Measurements from ENCODE around the gene GTF2H4. TPM values are rescaled to one million over a fixed set of nuclear protein-coding genes. Genes with fewer than 3 reads are reported as not detected.
"Not testable (repeated sequence)": the region's sequence is repeated elsewhere in the genome, so short reads cannot be mapped to it uniquely, and the experiment has no call there.

Gene GTF2H4
- total RNA-seq, 1 donor from 2014 or later = 65.3 TPM

GRCh38 chr6:30926644-30927043, 18.6 kb downstream of the GTF2H4 start:
- H3K4me3 Mint-ChIP-seq = no peak overlapping the region
- H3K9me3 Mint-ChIP-seq = peaks cover 4% of the 10 kb centered on the region
- no peaks in the 10 kb centered on the region for H3K27me3 Mint-ChIP-seq (ENCODE audit: insufficient read depth)
- DNase-seq (ENCODE audit: low spot score) = no peak
- peaks cover 33% of the 10 kb centered on the region for H3K36me3 Mint-ChIP-seq (ENCODE audit: low read depth)
- no peak overlapping the region for H3K27ac Mint-ChIP-seq
- intact Hi-C loops (cut with micrococcal nuclease) = no loop called here
- H3K4me1 Mint-ChIP-seq (ENCODE audit: low read depth) = no peaks in the 10 kb centered on the region

- H3K36me3 Mint-ChIP-seq (ENCODE audit: low read depth) = peaks cover 32% of the 10 kb centered on the region
- DNase-seq (ENCODE audit: low spot score); H3K9me3 Mint-ChIP-seq; intact Hi-C loops (cut with micrococcal nuclease); H3K4me3 Mint-ChIP-seq; H3K4me1 Mint-ChIP-seq (ENCODE audit: low read depth); H3K27me3 Mint-ChIP-seq (ENCODE audit: insufficient read depth); H3K27ac Mint-ChIP-seq: not testable (repeated sequence)
Observed at GRCh38 chr6:30927080-30927479, 19.1 kb downstream of the GTF2H4 start.

GRCh38 chr6:30928677-30929076, 20.7 kb downstream of the GTF2H4 start:
- DNase-seq (ENCODE audit: low spot score) = no peak
- Mint-ChIP-seq H3K4me1 (ENCODE audit: low read depth) (no peaks in the 10 kb centered on the region), H3K27me3 (ENCODE audit: insufficient read depth) (no peaks in the 10 kb centered on the region), H3K4me3 (no peak overlapping the region), H3K36me3 (ENCODE audit: low read depth) (peaks cover 20% of the 10 kb centered on the region), H3K27ac (no peak overlapping the region), H3K9me3 (peaks cover 4% of the 10 kb centered on the region)
- intact Hi-C loops (cut with micrococcal nuclease) = no loop called here

- no peak overlapping the region for H3K4me3 Mint-ChIP-seq
- DNase-seq (ENCODE audit: low spot score) = no peak
- H3K27ac Mint-ChIP-seq = no peak overlapping the region
- intact Hi-C loops (cut with micrococcal nuclease) = no loop called here
- no peaks in the 10 kb centered on the region for H3K4me1 Mint-ChIP-seq (ENCODE audit: low read depth)
- H3K36me3 Mint-ChIP-seq (ENCODE audit: low read depth) = peaks cover 17% of the 10 kb centered on the region
- no peaks in the 10 kb centered on the region for H3K27me3 Mint-ChIP-seq (ENCODE audit: insufficient read depth)
- peaks cover 4% of the 10 kb centered on the region for H3K9me3 Mint-ChIP-seq
Observed at GRCh38 chr6:30930506-30930905, 22.5 kb downstream of the GTF2H4 start.

- H3K4me1 Mint-ChIP-seq (ENCODE audit: low read depth) = no peaks in the 10 kb centered on the region
- no peak overlapping the region for H3K4me3 Mint-ChIP-seq
- peaks cover 15% of the 10 kb centered on the region for H3K36me3 Mint-ChIP-seq (ENCODE audit: low read depth)
- DNase-seq (ENCODE audit: low spot score) = no peak
- no peak overlapping the region for H3K27ac Mint-ChIP-seq
- intact Hi-C loops (cut with micrococcal nuclease) = no loop called here
- H3K27me3 Mint-ChIP-seq (ENCODE audit: insufficient read depth) = peaks cover 2% of the 10 kb centered on the region
- peaks cover 4% of the 10 kb centered on the region for H3K9me3 Mint-ChIP-seq
Observed at GRCh38 chr6:30931272-30931671, 23.3 kb downstream of the GTF2H4 start.

GRCh38 chr6:30931969-30932645, 24.1 kb downstream of the GTF2H4 start, which contains the start of gene SFTA2:
Gene SFTA2, minus strand, starts transcription at chr6:30932170. Its CDS starts 74 bp downstream, at chr6:30932096.
- DNase-seq (ENCODE audit: low spot score) = no peak
- H3K27me3 Mint-ChIP-seq (ENCODE audit: insufficient read depth) = peaks cover 2% of the 10 kb centered on the region
- intact Hi-C loops (cut with micrococcal nuclease) = no loop called here
- H3K4me1 Mint-ChIP-seq (ENCODE audit: low read depth) = no peaks in the 10 kb centered on the region
- H3K36me3 Mint-ChIP-seq (ENCODE audit: low read depth) = peaks cover 9% of the 10 kb centered on the region
- H3K9me3 Mint-ChIP-seq = peaks cover 4% of the 10 kb centered on the region
- no peak within 1 kb of the TSS for H3K27ac Mint-ChIP-seq
- no peak within 1 kb of the TSS for H3K4me3 Mint-ChIP-seq

- intact Hi-C loops (cut with micrococcal nuclease) = no loop called here
- no peaks in the 10 kb centered on the region for H3K4me1 Mint-ChIP-seq (ENCODE audit: low read depth)
- H3K9me3 Mint-ChIP-seq = peaks cover 4% of the 10 kb centered on the region
- DNase-seq (ENCODE audit: low spot score) = no peak
- H3K4me3 Mint-ChIP-seq = no peak overlapping the region
- H3K27me3 Mint-ChIP-seq (ENCODE audit: insufficient read depth) = peaks cover 2% of the 10 kb centered on the region
- no peak overlapping the region for H3K27ac Mint-ChIP-seq
- peaks cover 5% of the 10 kb centered on the region for H3K36me3 Mint-ChIP-seq (ENCODE audit: low read depth)
Observed at GRCh38 chr6:30932665-30933365, 24.8 kb downstream of the GTF2H4 start.

- Mint-ChIP-seq H3K27ac (no peak overlapping the region), H3K4me3 (no peak overlapping the region), H3K9me3 (no peaks in the 10 kb centered on the region), H3K36me3 (ENCODE audit: low read depth) (no peaks in the 10 kb centered on the region), H3K4me1 (ENCODE audit: low read depth) (no peaks in the 10 kb centered on the region), H3K27me3 (ENCODE audit: insufficient read depth) (peaks cover 12% of the 10 kb centered on the region)
- intact Hi-C loops (cut with micrococcal nuclease) = no loop called here
- no peak for DNase-seq (ENCODE audit: low spot score)
Observed at GRCh38 chr6:30935018-30935417, 27.0 kb downstream of the GTF2H4 start.

GRCh38 chr6:30937265-30937664, 29.3 kb downstream of the GTF2H4 start:
- Mint-ChIP-seq H3K4me1 (ENCODE audit: low read depth) (no peaks in the 10 kb centered on the region), H3K9me3 (no peaks in the 10 kb centered on the region), H3K27ac (no peak overlapping the region), H3K4me3 (no peak overlapping the region), H3K27me3 (ENCODE audit: insufficient read depth) (peaks cover 22% of the 10 kb centered on the region), H3K36me3 (ENCODE audit: low read depth) (no peaks in the 10 kb centered on the region)
- intact Hi-C loops (cut with micrococcal nuclease) = no loop called here
- DNase-seq (ENCODE audit: low spot score) = no peak

GRCh38 chr6:30938730-30939129, 30.7 kb downstream of the GTF2H4 start:
- peaks cover 35% of the 10 kb centered on the region for H3K27me3 Mint-ChIP-seq (ENCODE audit: insufficient read depth)
- no peak for DNase-seq (ENCODE audit: low spot score)
- H3K27ac Mint-ChIP-seq = no peak overlapping the region
- no peaks in the 10 kb centered on the region for H3K9me3 Mint-ChIP-seq
- no peaks in the 10 kb centered on the region for H3K36me3 Mint-ChIP-seq (ENCODE audit: low read depth)
- no peaks in the 10 kb centered on the region for H3K4me1 Mint-ChIP-seq (ENCODE audit: low read depth)
- H3K4me3 Mint-ChIP-seq = no peak overlapping the region
- intact Hi-C loops (cut with micrococcal nuclease) = no loop called here

GRCh38 chr6:30939473-30939872, 31.5 kb downstream of the GTF2H4 start:
- H3K27ac Mint-ChIP-seq = no peak overlapping the region
- H3K4me3 Mint-ChIP-seq = no peak overlapping the region
- intact Hi-C loops (cut with micrococcal nuclease) = no loop called here
- H3K36me3 Mint-ChIP-seq (ENCODE audit: low read depth) = no peaks in the 10 kb centered on the region
- H3K9me3 Mint-ChIP-seq = no peaks in the 10 kb centered on the region
- no peak for DNase-seq (ENCODE audit: low spot score)
- H3K4me1 Mint-ChIP-seq (ENCODE audit: low read depth) = no peaks in the 10 kb centered on the region
- H3K27me3 Mint-ChIP-seq (ENCODE audit: insufficient read depth) = peaks cover 40% of the 10 kb centered on the region

- no peak for DNase-seq (ENCODE audit: low spot score)
- Mint-ChIP-seq H3K27me3 (ENCODE audit: insufficient read depth) (peaks cover 40% of the 10 kb centered on the region), H3K9me3 (no peaks in the 10 kb centered on the region), H3K4me1 (ENCODE audit: low read depth) (no peaks in the 10 kb centered on the region), H3K4me3 (no peak within 1 kb of the TSS), H3K27ac (no peak within 1 kb of the TSS), H3K36me3 (ENCODE audit: low read depth) (no peaks in the 10 kb centered on the region)
- intact Hi-C loops (cut with micrococcal nuclease) = no loop called here
Observed at GRCh38 chr6:30940361-30940986, 32.5 kb downstream of the GTF2H4 start, which contains the start of gene MUCL3. Gene MUCL3, plus strand, starts transcription at chr6:30940973. Its CDS starts 27 bp downstream, at chr6:30941000.

All from activated T-helper 1 cell treated with anti-CD3 and anti-CD28 coated beads, Interleukin-12 subunit alpha, Interleukin-12 subunit beta, Interleukin-2, Interleukin-4 antibody, amounts not matched to agents 30 ng/mL and 10 ng/mL and 1 ng/mL, durations not matched to agents 14 hours and 24 hours and 36 hours (primary cell).